T-cell (primary cell): ENCODE measurements around the gene LCLAT1. TPM values are rescaled to one million over a fixed set of nuclear protein-coding genes. Genes with fewer than 3 reads are reported as not detected.

ENCODE experiments used
- ATAC-seq, 4 experiments: fragments of 200-7000 bp in 3 of 4; fragments of 150-1000 bp in 1 of 4; cut with Tn5 transposase; replicated peaks in 1 of 4; 1 replicate in 3 of 4; 2 replicates in 1 of 4; pipeline ENCODE4 v1.10.0; 2021; ENCODE audit warnings: moderate library complexity in 3 of 4, mild to moderate bottlenecking in 2 of 4, moderate number of reproducible peaks in 1 of 4
- CTCF ChIA-PET, 2 donors: fragments of 300-600 bp; sonication (Branson Sonifier 250); formaldehyde crosslinking; loops; one replicate each; lab custom pipeline; 2022; ENCODE audit warnings: antibody characterized with exemption in 2 of 2; lab: Charles Lee
- POLR2A ChIA-PET, 2 donors: fragments of 300-600 bp; sonication (Branson Sonifier 250); formaldehyde crosslinking; loops; one replicate each; lab custom pipeline; 2022; ENCODE audit warnings: antibody characterized with exemption in 2 of 2; lab: Charles Lee
- DNase-seq, 35 experiments: peaks; one replicate each; pipeline versions ENCODE4 v3.0.0 to v3.0.0-alpha.2; 2013 to 2023
- H3K27ac ChIP-seq: one replicate; pipeline ENCODE4 v1.5.1; 2013; ENCODE audit warnings: low read length
- H3K27me3 ChIP-seq, 2 experiments: replicated peaks in 1 of 2; 1 replicate in 1 of 2; 2 replicates in 1 of 2; pipeline versions ENCODE4 v1.6.1 to v1.7.0; 2013; ENCODE audit warnings: low read length in 1 of 2, mixed read lengths in 1 of 2; ENCODE audit not compliant: control insufficient read depth in 2 of 2, insufficient read depth in 2 of 2; ENCODE audit errors: extremely low read depth in 1 of 2
- H3K36me3 ChIP-seq, 2 donors: 1 replicate in 1 of 2; 2 replicates in 1 of 2; pipeline versions ENCODE4 v1.6.1 to v1.7.0; 2013; ENCODE audit warnings: low read length in 1 of 2; ENCODE audit not compliant: control insufficient read depth in 2 of 2, insufficient read depth in 1 of 2; ENCODE audit errors: extremely low read depth in 1 of 2
- H3K4me1 ChIP-seq, 2 experiments: 1 replicate in 1 of 2; 2 replicates in 1 of 2; pipeline versions ENCODE4 v1.6.1 to v1.7.0; 2013; ENCODE audit warnings: low read length in 2 of 2, mixed read lengths in 1 of 2; ENCODE audit not compliant: insufficient read depth in 2 of 2, control insufficient read depth in 1 of 2; ENCODE audit errors: extremely low read depth in 1 of 2
- H3K4me3 ChIP-seq, 2 donors: 1 replicate in 1 of 2; 2 replicates in 1 of 2; pipeline versions ENCODE4 v1.5.1 to v1.7.0; 2013; ENCODE audit warnings: mild to moderate bottlenecking in 2 of 2, low read length in 1 of 2, moderate library complexity in 1 of 2; ENCODE audit not compliant: control insufficient read depth in 1 of 2; ENCODE audit errors: extremely low read depth in 1 of 2
- H3K9me3 ChIP-seq: 2 replicates; pipeline ENCODE4 v1.7.0; 2013
- H3K27ac Mint-ChIP-seq, 2 donors: one replicate each; pipeline ENCODE4 v1.8.0; 2020 to 2021; ENCODE audit warnings: mild to moderate bottlenecking in 2 of 2, mixed read lengths in 2 of 2
- H3K27me3 Mint-ChIP-seq, 2 donors: one replicate each; pipeline ENCODE4 v1.8.0; 2021 to 2022; ENCODE audit warnings: mixed read lengths in 2 of 2
- H3K36me3 Mint-ChIP-seq: one replicate; pipeline ENCODE4 v1.8.0; 2021; ENCODE audit warnings: mixed read lengths
- H3K4me1 Mint-ChIP-seq, 3 donors: one replicate each; pipeline ENCODE4 v1.8.0; 2020 to 2022; ENCODE audit warnings: mixed read lengths in 3 of 3, mild to moderate bottlenecking in 1 of 3
- H3K4me3 Mint-ChIP-seq, 3 donors: one replicate each; pipeline ENCODE4 v1.8.0; 2020 to 2022; ENCODE audit warnings: mild to moderate bottlenecking in 3 of 3, mixed read lengths in 3 of 3, moderate library complexity in 3 of 3
- H3K9me3 Mint-ChIP-seq, 3 donors: one replicate each; pipeline ENCODE4 v1.8.0; 2020 to 2022; ENCODE audit warnings: mixed read lengths in 3 of 3
- WGBS: methylation state at CpG from one replicate; pipeline ENCODE4 v1.1.5; 2013; ENCODE audit warnings: missing lambda C conversion rate; ENCODE audit not compliant: insufficient coverage; 5-methylcytosine and 5-hydroxymethylcytosine counted together
- total RNA-seq, 35 experiments: library from RNA in 6 of 35; stranded (reverse) in 6 of 35; fragments of 120-200 nt in 1 of 35; gene quantifications; one replicate each; pipeline versions ENCODE4 v1.2.1 to v1.2.4 and lab custom pipeline; 2013 to 2026

Gene LCLAT1
- total RNA-seq, 5 donors from 2014 or later (not counting 1 experiment from before 2014, with no cell fraction given), result 13.8 to 33.0 (median 19.6) TPM

DNA sequence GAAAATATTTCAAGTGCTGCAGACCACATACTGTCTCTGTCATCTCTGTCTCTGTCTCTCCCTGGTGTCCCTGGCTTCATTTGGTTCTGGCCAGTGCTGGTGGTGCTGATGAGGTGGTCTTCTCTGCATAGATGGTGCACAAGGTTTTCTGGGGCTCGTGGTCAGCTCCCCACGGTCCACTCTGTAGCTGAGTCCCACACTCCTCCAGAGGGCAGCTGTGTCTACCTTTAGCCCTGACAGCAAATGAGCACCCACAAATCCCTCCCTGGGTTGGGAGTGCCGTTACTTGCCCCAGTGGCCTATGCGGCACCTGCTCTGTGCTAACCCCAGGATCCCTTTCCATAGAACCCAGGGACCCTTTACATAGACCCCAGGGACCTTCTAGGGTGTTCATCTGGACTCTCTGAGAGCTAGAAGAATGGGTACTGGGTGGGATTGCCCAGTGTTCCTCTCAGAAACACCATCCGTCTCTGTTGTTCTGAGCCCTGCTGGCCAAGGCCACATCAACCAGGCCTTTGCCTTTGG, 230.9 kb downstream of the LCLAT1 start:
- Histone ChIP-seq H3K4me1 (no peaks in the 10 kb centered on the region), H3K9me3 (no peaks in the 10 kb centered on the region), H3K27me3 (peaks cover 0 to 2% of the 10 kb centered on the region in 2 experiments), H3K27ac (no peak overlapping the region), H3K36me3 (no peaks in the 10 kb centered on the region), H3K4me3 (no peak overlapping the region)
- H3K27ac Mint-ChIP-seq, result no peak overlapping the region
- WGBS, result 67% methylated on average over 2 of the region's 5 CpGs
- H3K36me3 Mint-ChIP-seq, result no peaks in the 10 kb centered on the region
- no peak for ATAC-seq
- H3K27me3 Mint-ChIP-seq, result peaks cover 6 to 7% of the 10 kb centered on the region in 2 donors
- ChIA-PET POLR2A (no interaction called here), CTCF (no interaction called here)
- DNase-seq, result no peak
- H3K4me3 Mint-ChIP-seq, result no peak overlapping the region
- H3K4me1 Mint-ChIP-seq, result no peaks in the 10 kb centered on the region
- no peaks in the 10 kb centered on the region for H3K9me3 Mint-ChIP-seq

DNA sequence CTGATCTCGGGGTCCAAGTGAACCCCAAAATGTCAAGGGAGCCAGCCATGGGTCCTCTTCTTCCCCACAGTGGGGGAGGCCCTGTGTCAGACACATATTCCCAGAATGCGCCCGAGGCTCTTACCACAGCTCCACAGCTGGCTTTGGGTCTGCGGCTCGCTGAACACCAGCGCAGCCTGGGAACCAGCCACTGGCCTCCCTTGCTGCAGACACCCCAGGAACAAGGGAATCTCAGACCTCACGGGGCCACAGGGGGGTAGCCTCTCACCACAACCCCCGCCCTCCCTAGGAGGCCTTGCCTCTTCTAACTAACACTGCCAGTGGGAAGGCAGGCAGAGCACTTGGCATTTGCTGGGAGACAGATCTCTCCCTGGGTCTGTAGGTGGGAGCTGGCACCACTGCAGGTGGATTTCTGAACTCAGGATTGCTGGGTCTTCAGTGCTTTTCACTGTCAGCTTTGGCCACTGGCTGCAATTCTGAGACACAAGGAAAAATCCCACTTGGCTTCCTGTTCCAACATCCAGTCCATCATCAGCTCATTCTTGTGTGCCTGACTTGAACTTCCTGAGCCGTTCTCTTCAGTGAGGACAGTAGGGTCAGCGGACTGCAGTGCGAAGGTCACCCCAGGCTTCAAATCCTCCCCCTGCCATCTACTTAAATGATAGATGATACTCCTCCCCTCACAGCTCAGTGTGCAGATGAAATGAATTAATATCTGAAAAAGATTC, 231.5 kb downstream of the LCLAT1 start:
- Histone ChIP-seq H3K4me3 (no peak overlapping the region), H3K36me3 (no peaks in the 10 kb centered on the region), H3K4me1 (no peaks in the 10 kb centered on the region), H3K9me3 (no peaks in the 10 kb centered on the region), H3K27me3 (no peaks in the 10 kb centered on the region), H3K27ac (no peak overlapping the region)
- ATAC-seq, result no peak
- peaks cover 4% of the 10 kb centered on the region in 2 donors for H3K27me3 Mint-ChIP-seq
- DNase-seq, result no peak
- no peaks in the 10 kb centered on the region for H3K9me3 Mint-ChIP-seq
- ChIA-PET CTCF (no interaction called here), POLR2A (no interaction called here)
- no peak overlapping the region for H3K4me3 Mint-ChIP-seq
- 89% methylated on average over 6 of the region's 11 CpGs for WGBS
- H3K27ac Mint-ChIP-seq, result no peak overlapping the region
- no peaks in the 10 kb centered on the region for H3K36me3 Mint-ChIP-seq
- peaks cover 0 to 2% (median 0%) of the 10 kb centered on the region in 3 donors for H3K4me1 Mint-ChIP-seq

DNA sequence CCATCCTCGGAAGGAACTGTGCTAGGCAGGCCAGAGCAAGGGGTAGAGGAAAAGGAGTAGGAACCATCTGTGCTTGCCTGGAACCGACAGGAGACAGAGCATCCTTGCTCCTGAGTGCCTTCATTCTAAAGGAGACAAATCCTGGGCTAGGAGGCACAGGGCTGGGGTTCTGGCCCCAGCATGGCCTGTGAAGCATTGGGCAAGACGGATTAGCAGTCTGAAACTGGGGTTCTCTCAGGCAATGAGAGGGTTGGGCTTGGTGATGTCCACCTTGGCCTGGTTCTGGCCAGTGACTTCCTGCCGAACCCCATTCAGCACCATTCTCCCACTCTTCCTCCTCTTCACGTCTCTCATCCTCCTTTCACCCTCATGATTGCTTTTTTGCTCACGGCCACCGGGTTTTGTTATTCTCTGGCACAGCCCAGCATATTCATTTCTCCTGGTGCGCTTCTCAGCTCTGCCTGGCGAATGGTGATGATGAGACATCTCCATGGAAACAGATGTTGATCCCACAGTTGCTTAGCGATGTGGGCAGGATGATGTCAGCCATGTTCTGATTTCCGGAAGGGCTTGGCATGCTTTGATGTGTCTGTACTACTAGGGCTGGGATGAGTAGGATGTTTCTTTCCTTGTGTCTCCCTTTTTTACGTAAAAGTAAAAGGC, 232.5 kb downstream of the LCLAT1 start:
- Mint-ChIP-seq H3K27ac (no peak overlapping the region), H3K36me3 (no peaks in the 10 kb centered on the region), H3K9me3 (no peaks in the 10 kb centered on the region), H3K4me1 (peaks cover 0 to 2% (median 0%) of the 10 kb centered on the region in 3 donors), H3K27me3 (peaks cover 0 to 2% of the 10 kb centered on the region in 2 donors), H3K4me3 (no peak overlapping the region)
- no peaks in the 10 kb centered on the region for H3K36me3 ChIP-seq
- WGBS, result 90% methylated on average over 10 of the region's 12 CpGs
- ATAC-seq (no peak), DNase-seq (no peak)
- ChIA-PET CTCF (no interaction called here), POLR2A (no interaction called here)
- H3K4me1 ChIP-seq, result no peaks in the 10 kb centered on the region
- no peaks in the 10 kb centered on the region for H3K27me3 ChIP-seq
- H3K4me3 ChIP-seq, result no peak overlapping the region
- no peak overlapping the region for H3K27ac ChIP-seq
- no peaks in the 10 kb centered on the region for H3K9me3 ChIP-seq

DNA sequence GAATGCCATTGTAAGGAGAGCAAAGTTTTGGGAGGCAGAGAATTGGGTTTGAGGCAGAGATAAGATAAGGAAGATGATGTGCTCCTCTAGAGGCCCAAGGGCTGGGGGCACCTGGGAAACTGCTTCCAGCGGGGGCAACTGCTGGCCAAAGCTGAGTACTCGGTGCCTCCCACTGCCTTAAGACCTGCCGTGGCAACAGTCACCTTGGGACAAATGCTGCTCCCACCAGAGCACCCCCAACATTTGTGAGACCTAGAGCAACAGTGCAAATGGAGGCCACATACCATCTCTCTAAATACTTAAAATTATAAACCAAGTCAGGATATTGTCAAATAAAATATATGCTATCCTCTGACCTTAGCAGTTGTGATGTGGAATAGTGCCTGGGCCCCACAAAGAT, 233.1 kb downstream of the LCLAT1 start:
- Histone ChIP-seq H3K27me3 (no peaks in the 10 kb centered on the region), H3K4me1 (no peaks in the 10 kb centered on the region), H3K27ac (no peak overlapping the region), H3K36me3 (no peaks in the 10 kb centered on the region), H3K9me3 (no peaks in the 10 kb centered on the region), H3K4me3 (no peak overlapping the region)
- POLR2A ChIA-PET, result no interaction called here
- no peaks in the 10 kb centered on the region for H3K36me3 Mint-ChIP-seq
- ATAC-seq, result no peak
- WGBS, result 96% methylated on average over 3 of the region's 3 CpGs
- H3K27me3 Mint-ChIP-seq, result no peaks in the 10 kb centered on the region
- H3K9me3 Mint-ChIP-seq, result no peaks in the 10 kb centered on the region
- no peak for DNase-seq
- H3K4me3 Mint-ChIP-seq, result no peak overlapping the region
- CTCF ChIA-PET, result no interaction called here
- peaks cover 0 to 2% (median 0%) of the 10 kb centered on the region in 3 donors for H3K4me1 Mint-ChIP-seq
- H3K27ac Mint-ChIP-seq, result no peak overlapping the region

DNA sequence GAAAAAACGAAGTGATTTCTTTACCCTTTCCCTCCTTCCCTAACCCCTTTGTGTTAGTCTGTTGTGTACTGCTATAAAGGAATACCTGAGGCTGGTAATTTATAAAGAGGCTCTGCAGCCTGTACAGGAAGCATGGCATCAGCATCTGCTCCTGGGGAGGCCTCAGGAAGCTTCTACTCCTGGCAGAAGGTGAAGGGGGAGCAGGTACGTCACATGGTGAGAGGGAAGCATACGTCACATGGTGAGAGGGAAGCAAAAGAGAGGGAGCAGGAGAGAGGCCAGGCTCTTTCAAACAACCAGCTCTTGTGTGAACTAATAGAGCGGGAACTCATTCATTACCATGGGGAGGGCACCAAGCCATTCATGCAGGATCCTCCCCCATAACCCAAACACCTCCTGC, 234.0 kb downstream of the LCLAT1 start:
- H3K27ac ChIP-seq, result no peak overlapping the region

DNA sequence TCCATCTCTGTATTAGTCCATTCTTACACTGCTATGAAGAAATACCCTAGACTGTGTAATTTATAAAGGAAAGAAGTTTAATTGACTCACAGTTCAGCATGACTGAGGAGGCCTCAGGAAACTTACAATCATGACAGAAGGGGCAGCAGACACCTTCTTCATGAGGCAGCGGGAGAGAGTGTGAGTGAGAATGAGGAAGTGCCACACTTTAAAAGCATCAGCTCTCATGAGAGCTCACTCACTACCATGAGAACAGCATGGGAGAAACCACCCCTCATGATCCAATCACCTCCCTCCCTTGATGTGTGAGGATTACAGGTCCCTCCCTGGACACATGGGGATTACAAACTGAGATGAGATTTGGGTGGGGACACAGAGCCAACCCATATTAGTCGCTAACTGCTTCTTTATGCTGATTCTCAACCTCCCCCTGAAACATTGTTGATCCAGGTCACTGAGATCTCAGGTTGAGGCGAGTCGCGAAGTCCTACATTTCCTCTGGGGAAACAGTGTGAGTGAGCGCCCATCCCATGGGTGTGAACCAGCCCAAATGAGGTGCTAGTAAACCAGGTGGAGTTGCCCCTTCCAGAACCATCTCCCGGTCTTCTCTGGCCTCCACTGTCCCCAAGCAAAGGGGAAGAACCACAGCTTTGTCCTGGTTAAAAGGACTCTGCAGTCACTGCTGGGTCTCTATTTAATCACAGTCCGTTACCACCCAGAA, 236.3 kb downstream of the LCLAT1 start:
- H3K27ac ChIP-seq, result no peak overlapping the region
- no peak for ATAC-seq

More for the DNA sequence above, 234.0 kb downstream of the LCLAT1 start:
- Histone ChIP-seq H3K4me1 (no peaks in the 10 kb centered on the region), H3K4me3 (no peak overlapping the region), H3K36me3 (no peaks in the 10 kb centered on the region), H3K9me3 (no peaks in the 10 kb centered on the region), H3K27me3 (no peaks in the 10 kb centered on the region)
- DNase-seq (no peak), ATAC-seq (no peak)
- WGBS, result 79% methylated on average over 2 of the region's 4 CpGs
- Mint-ChIP-seq H3K27me3 (no peaks in the 10 kb centered on the region), H3K36me3 (no peaks in the 10 kb centered on the region), H3K27ac (no peak overlapping the region), H3K4me3 (no peak overlapping the region), H3K9me3 (no peaks in the 10 kb centered on the region), H3K4me1 (peaks cover 0 to 2% (median 0%) of the 10 kb centered on the region in 3 donors)
- ChIA-PET CTCF (interaction anchor here in 1 of 2 donors (0.6 kb wide), 1 partner anchor 513 kb away, joined by 3 read pairs; no protein-coding TSS in a partner anchor), POLR2A (no interaction called here)

More for the DNA sequence above, 236.3 kb downstream of the LCLAT1 start:
- Mint-ChIP-seq H3K27me3 (no peaks in the 10 kb centered on the region), H3K4me3 (no peak overlapping the region), H3K4me1 (peaks cover 0 to 2% (median 0%) of the 10 kb centered on the region in 3 donors), H3K36me3 (no peaks in the 10 kb centered on the region), H3K27ac (no peak overlapping the region), H3K9me3 (no peaks in the 10 kb centered on the region)
- CTCF ChIA-PET, result interaction anchor here in 1 of 2 donors (0.6 kb wide), 1 partner anchor 129 kb away, joined by 3 read pairs; no protein-coding TSS in a partner anchor
- Histone ChIP-seq H3K4me3 (no peak overlapping the region), H3K27me3 (no peaks in the 10 kb centered on the region), H3K4me1 (no peaks in the 10 kb centered on the region), H3K9me3 (no peaks in the 10 kb centered on the region), H3K36me3 (no peaks in the 10 kb centered on the region)
- POLR2A ChIA-PET, result no interaction called here
- WGBS, result no CpG with 5 or more reads among the region's 8 CpGs
- no peak for DNase-seq
